GM18907 (cell line): Measurements from ENCODE around the gene CPNE9.

Experiments
- ATAC-seq: cut with Tn5 transposase; IDR thresholded peaks from one replicate; pipeline ENCODE4 v1.9.1; 2021; ENCODE audit warnings: mild to moderate bottlenecking, moderate library complexity; ENCODE audit not compliant: unreplicated experiment

CPNE9 gene

GRCh38 chr3:9715136-9715535, 11.5 kb downstream of the CPNE9 start:
- ATAC-seq = no peak

- no peak for ATAC-seq
Measured at GRCh38 chr3:9715764-9716437, 12.3 kb downstream of the CPNE9 start.

GRCh38 chr3:9716801-9717555, 13.3 kb downstream of the CPNE9 start:
- no peak for ATAC-seq

- no peak for ATAC-seq
Measured at GRCh38 chr3:9717563-9717962, 13.9 kb downstream of the CPNE9 start.

- ATAC-seq = no peak
Measured at GRCh38 chr3:9718118-9718517, 14.5 kb downstream of the CPNE9 start.

GRCh38 chr3:9721015-9721699, 17.5 kb downstream of the CPNE9 start:
- ATAC-seq = no peak

GRCh38 chr3:9721700-9722060, 18.0 kb downstream of the CPNE9 start:
- ATAC-seq = no peak

- no peak for ATAC-seq
Measured at GRCh38 chr3:9725775-9726515, 22.3 kb downstream of the CPNE9 start.

- no peak for ATAC-seq
Measured at GRCh38 chr3:9727041-9727595, 23.5 kb downstream of the CPNE9 start.

GRCh38 chr3:9727743-9728142, 24.1 kb downstream of the CPNE9 start:
- no peak for ATAC-seq

- ATAC-seq = no peak
Measured at GRCh38 chr3:9729419-9729818, 25.8 kb downstream of the CPNE9 start.

- peak; percentile 48 for ATAC-seq
Measured at GRCh38 chr3:9730657-9731205, 27.1 kb downstream of the CPNE9 start.

- peak; percentile 92 for ATAC-seq
Measured at GRCh38 chr3:9731206-9732079, 27.8 kb downstream of the CPNE9 start, which contains the start of gene BRPF1. Gene BRPF1 (plus strand): TSS chr3:9731735. CDS start chr3:9734141, 2,406 bp downstream.

- peak; percentile 19 for ATAC-seq
Measured at GRCh38 chr3:9732080-9732739, 28.6 kb downstream of the CPNE9 start.

- ATAC-seq = no peak
Measured at GRCh38 chr3:9732740-9733115, 29.1 kb downstream of the CPNE9 start.

- ATAC-seq = no peak
Measured at GRCh38 chr3:9736831-9737230, 33.2 kb downstream of the CPNE9 start.

GRCh38 chr3:9739181-9739580, 35.5 kb downstream of the CPNE9 start:
- no peak for ATAC-seq

GRCh38 chr3:9742560-9742959, 38.9 kb downstream of the CPNE9 start:
- no peak for ATAC-seq

GRCh38 chr3:9743548-9743947, 39.9 kb downstream of the CPNE9 start:
- no peak for ATAC-seq
